G401.6 (cell line): ENCODE data around the gene TSKU.
"Not testable (repeated sequence)": the region's sequence is repeated elsewhere in the genome, so short reads cannot be mapped to it uniquely, and the experiment has no call there.

Experiments used
- FAIRE-seq: peaks from 2 replicates; lab custom pipeline; 2012; peaks lifted over from hg19 to GRCh38; lab: Jason Lieb, UNC

The TSKU gene

GRCh38 chr11:76824980-76825725 is 42.0 kb downstream of the TSKU start:
- FAIRE-seq: no peak

- no peak for FAIRE-seq
Measured at GRCh38 chr11:76825726-76826396, 42.7 kb downstream of the TSKU start.

GRCh38 chr11:76826508-76826907 is 43.4 kb downstream of the TSKU start:
- FAIRE-seq: not testable (repeated sequence)

- FAIRE-seq: not testable (repeated sequence)
Measured at GRCh38 chr11:76827005-76827404, 43.8 kb downstream of the TSKU start.

GRCh38 chr11:76830639-76831327 is 47.6 kb downstream of the TSKU start:
- no peak for FAIRE-seq

- FAIRE-seq: no peak
Measured at GRCh38 chr11:76831686-76832310, 48.6 kb downstream of the TSKU start.

GRCh38 chr11:76832361-76832760 is 49.2 kb downstream of the TSKU start:
- no peak for FAIRE-seq

- FAIRE-seq: no peak
Measured at GRCh38 chr11:76834151-76834550, 51.0 kb downstream of the TSKU start.

- FAIRE-seq: no peak
Measured at GRCh38 chr11:76835036-76835435, 51.9 kb downstream of the TSKU start.

- FAIRE-seq: no peak
Measured at GRCh38 chr11:76835928-76836612, 52.9 kb downstream of the TSKU start.

GRCh38 chr11:76836613-76837291 is 53.6 kb downstream of the TSKU start:
- FAIRE-seq: no peak

- no peak for FAIRE-seq
Measured at GRCh38 chr11:76837696-76838677, 54.8 kb downstream of the TSKU start.

GRCh38 chr11:76838678-76839068 is 55.5 kb downstream of the TSKU start:
- FAIRE-seq: no peak

- no peak for FAIRE-seq
Measured at GRCh38 chr11:76839311-76839710, 56.2 kb downstream of the TSKU start.

- no peak for FAIRE-seq
Measured at GRCh38 chr11:76841923-76842452, 58.8 kb downstream of the TSKU start.

GRCh38 chr11:76843907-76844306 is 60.8 kb downstream of the TSKU start:
- no peak for FAIRE-seq

- no peak for FAIRE-seq
Measured at GRCh38 chr11:76844511-76844910, 61.4 kb downstream of the TSKU start.

- no peak for FAIRE-seq
Measured at GRCh38 chr11:76845069-76845468, 61.9 kb downstream of the TSKU start.

GRCh38 chr11:76846441-76846840 is 63.3 kb downstream of the TSKU start:
- no peak for FAIRE-seq
